Measurements from ENCODE around the gene ACTL6B. TPM values are rescaled to one million over a fixed set of nuclear protein-coding genes. Genes with fewer than 3 reads are reported as not detected.
"Not testable (repeated sequence)": the region's sequence is repeated elsewhere in the genome, so short reads cannot be mapped to it uniquely, and the experiment has no call there.

The ACTL6B gene
- not detected in 2 replicates for total RNA-seq

GRCh38 chr7:100655908-100656674, at the start of gene ACTL6B:
ACTL6B (minus strand) TSS chr7:100656448; CDS start chr7:100656354, 94 bp downstream.
- intact Hi-C loops (cut with micrococcal nuclease), result no loop called here

DNA sequence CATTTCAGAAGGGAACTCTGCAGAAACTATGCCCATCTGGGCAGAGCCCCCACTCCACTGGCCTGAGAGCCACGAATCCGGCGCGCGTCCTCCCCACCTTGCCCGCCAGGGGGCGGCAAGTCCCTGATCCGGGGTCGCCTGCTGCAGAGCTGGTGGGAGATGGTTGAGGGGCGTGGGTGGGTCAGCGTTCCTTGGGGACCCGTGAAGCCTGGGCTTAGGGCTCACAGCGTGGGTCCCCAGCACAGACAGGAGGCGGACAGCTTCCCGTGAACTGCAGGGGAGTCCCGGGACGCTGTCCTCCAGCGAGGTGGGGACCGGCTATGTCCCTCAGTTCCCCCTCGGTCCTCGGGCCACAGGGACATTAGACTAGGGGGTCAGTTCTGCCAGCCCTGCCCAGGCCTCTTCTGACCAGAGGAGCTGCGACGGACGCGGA, 49.1 kb upstream of the ACTL6B start:
- intact Hi-C loops (cut with micrococcal nuclease), result loop anchor here (1.0 to 5.0 kb wide), 7 partner anchors 11 to 228 kb away; partner anchors contain the start of genes GIGYF1, GNB2, MOSPD3 and SLC12A9

DNA sequence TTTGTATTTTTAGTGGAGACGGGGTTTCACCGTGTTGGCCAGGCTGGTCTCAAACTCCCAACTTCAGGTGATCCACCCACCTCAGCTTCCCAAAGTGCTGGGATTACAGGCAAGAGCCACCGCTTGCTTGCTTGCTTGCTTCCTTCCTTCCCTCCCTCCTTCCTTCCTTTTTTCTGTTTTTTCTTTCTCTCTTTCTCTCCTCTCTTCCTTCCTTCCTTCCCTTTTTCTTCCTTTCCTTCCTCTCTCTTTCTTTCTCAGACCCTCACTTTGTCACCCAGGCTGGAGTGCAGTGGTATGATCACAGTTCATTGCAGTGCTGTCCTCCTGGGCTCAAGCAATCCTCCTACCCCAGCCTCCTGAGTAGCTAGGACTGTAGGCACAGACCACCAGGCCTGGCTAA, 44.8 kb upstream of the ACTL6B start:
- intact Hi-C loops (cut with micrococcal nuclease), result not testable (repeated sequence)

- intact Hi-C loops (cut with micrococcal nuclease), result no loop called here
These were observed 42.8 kb upstream of the ACTL6B start for GRCh38 chr7:100699018-100699417.

DNA sequence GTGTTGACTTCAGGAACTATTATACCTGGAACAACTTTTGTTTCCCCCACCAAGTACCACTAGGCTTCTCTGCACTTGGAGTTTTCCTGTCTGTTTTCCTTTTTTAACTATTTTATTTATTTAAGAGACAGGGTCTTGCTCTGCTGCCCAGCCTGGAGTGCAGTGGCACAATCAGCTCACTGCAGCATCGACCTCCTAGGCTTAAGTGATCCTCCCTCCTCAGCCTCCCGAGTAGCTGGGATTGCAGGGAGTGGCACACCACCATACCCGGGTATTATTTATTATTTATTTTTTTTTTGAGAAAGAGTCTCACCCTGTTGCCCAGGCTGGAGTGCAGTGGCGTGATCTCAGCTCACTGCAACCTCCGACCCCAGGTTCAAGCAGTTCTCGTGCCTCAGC, 39.9 kb upstream of the ACTL6B start:
- intact Hi-C loops (cut with micrococcal nuclease), result no loop called here

DNA sequence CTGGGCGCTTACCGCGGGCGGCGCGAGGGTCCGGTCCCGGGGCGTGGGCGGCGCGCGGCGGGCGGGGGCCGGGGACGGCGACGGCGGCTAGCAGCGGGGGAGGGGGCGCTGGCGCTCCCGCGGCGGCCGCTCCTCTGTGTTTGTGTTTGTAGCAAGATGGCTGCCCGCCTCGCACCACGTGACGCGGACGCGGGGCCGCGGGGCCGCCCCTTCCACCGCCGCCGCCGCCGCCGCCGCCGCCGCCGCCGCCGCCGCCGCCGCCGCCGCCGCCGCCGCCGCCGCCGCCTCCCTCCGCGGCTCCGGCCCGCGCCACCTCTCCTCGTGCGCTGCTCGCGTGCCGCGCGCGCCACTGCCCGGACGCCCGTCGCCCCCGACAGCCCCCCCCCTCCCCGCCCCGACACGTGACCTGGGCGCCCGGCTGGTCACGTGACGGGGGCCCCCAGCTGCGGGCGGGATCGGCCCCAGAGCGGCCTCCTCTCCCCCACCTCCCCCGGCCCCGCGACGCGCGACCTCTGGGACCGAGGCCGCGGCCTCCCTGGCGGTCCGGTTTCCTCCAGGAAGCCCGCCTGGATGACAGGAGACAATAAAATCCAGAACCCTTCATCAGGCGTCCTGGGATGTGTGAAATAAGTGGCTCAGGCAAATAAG, 38.0 kb upstream of the ACTL6B start, which contains the start of gene GIGYF1:
GIGYF1 (minus strand) TSS at position 153 of the 648 bp plus-strand sequence. CDS start 6,012 bp downstream, outside the sequence.
- intact Hi-C loops (cut with micrococcal nuclease), result loop anchor here (1.0 to 5.0 kb wide), 4 partner anchors 11 to 158 kb away; partner anchors contain the start of genes FBXO24, LRCH4 and SLC12A9

DNA sequence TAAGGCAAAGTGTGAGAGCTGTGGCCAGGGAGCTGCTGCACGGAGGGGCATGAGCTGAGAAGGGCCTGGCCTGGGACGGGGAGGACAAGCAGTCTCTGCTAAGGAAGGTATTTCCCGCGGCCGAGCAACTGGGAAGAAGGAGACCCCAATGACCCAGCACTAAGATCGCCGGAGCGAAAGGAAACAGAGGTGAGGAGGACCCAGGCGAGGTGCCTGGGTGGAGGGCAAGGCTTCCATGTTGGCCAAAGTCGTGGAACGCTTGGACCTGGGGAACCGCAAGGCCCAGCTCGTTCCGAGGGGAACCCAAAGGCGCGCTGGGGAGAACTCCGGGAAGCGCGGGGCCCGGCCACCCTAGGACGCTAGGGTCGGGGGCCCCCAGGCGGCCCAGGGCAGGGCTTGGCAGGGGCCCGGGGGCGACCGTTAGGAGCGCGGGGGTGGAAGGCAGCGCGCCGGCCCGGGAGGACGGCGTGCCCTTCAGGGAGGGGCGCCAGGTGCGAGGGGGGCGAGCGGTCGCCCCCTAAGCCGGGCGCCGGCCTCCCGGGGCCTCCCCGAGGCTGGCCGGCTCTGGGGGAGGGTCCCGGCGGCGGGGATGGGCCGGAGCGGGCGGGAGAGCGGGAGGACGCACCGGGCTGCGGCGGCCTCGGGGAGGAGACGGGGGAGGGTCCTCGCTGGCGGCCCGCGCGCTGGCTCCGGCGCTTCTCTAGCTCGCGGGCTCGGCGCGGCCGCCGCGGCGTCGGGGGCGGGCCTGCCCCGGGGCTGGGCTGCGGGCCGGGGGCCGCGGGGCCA, 37.3 kb upstream of the ACTL6B start:
- intact Hi-C loops (cut with micrococcal nuclease), result loop anchor here (1.0 to 5.0 kb wide), 4 partner anchors 12 to 159 kb away; partner anchors contain the start of genes FBXO24, LRCH4 and SLC12A9

DNA sequence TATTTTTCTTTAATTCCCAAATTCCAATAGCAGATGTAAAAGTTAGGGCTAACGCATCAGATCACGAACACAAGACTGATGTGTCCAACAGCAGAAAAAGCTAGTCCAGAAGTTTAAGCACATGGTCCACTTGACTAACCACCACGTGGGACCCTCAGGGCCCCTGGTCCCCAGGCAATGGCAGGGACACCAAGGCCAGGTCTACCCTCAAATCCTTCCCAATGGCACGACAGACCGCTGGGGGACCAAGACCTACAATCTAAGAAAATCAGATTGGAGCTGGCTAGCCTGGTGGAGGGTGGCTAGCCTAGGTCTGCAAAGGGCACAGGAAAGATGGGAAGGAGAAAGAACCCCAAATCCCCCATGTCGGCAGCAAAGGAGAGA, 36.3 kb upstream of the ACTL6B start:
- intact Hi-C loops (cut with micrococcal nuclease), result loop anchor here (5.0 kb wide), 3 partner anchors 60 to 160 kb away; partner anchors contain the start of genes FBXO24, LRCH4 and SLC12A9

DNA sequence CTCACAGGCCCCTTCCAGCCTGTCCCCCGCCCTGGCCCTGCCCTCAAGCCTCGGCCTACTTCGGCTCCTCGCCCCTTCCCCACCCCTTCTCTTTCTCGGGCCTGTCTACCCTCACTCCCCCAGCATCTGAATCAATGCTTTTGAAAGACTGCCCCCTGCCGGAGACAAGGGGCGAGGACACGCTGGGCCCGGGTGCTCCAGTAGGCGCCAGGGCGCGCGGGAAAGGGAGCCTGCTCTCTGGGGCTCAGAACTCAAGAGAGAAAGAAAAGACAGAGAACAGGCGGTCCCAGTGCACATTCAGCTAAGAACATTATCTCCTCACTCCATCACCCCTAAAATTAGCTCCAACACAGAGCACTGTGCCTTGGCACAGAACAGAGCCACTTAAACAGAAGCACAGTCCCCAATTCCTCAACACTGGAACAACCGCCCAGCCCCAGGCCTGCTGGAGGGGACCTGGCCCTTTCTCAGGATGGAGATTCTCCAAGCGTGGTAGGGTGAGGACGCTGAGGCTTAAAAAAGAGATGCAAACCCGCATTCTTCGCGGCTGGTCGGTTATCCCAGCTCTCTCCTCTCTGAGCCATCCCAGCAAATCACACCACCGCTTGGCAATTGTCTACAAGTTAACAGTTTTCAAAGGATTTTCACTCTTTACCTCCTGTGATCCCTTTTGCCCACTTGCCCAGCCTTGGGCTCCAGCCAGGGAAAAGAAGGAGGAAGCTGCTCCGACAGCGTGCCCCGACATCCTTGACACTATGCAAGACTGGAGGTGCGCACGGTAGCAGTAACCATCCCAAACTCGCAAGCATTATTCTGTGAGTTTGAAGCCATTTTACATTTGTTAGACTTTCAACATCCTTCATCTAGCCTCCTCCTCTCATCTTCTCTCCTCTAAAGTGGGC, 35.7 kb upstream of the ACTL6B start:
- intact Hi-C loops (cut with micrococcal nuclease), result loop anchor here (1.0 to 5.0 kb wide), 6 partner anchors 17 to 160 kb away; partner anchors contain the start of genes FBXO24, LRCH4 and SLC12A9

DNA sequence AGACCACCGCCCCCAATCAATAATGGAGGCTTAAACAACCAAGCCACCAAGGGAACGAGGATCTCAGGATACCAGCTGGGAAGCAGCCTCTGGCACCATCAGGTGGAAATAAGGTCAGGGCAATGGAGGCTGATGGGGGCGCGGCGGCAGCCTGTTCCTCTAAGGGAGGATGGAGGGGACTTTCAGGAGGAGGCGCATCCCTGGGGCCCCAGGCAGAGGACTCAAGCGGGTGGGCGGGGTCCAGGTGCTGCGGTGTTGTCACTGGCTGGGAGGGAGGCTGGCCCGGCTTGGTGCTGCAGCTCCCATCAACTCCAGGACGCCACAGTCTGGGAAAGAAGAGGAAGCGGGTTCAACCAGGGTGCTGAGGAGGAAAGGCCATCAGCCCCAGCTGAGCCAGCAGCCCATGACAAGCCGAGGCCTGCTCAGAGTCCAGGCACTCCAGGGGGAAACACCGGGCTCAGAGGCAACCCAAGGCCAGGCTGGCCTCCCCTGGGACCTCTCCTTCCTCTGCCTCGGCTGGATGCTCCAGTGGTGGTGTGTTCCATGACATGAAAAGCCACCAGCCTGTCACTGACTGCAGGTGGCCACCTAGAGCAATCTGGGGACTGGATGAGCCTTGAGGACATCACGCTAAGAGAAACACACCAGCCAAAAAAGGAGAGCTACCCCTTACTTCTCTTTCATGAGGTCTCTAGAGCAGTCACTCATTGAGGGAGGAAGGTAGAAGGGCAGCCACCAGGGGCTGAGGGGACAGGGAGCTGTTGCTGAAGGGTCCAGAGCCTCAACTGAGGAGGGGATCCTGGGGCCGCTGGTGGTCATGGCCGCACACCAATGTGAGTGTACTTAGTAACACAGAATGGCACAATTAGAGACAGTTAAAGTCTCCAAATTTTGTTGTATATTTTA, 33.2 kb upstream of the ACTL6B start:
- intact Hi-C loops (cut with micrococcal nuclease), result loop anchor here (5.0 kb wide), 3 partner anchors 57 to 163 kb away; partner anchors contain the start of genes FBXO24, LRCH4 and SLC12A9

- intact Hi-C loops (cut with micrococcal nuclease), result no loop called here
These were observed 32.1 kb upstream of the ACTL6B start for GRCh38 chr7:100688326-100688860.

DNA sequence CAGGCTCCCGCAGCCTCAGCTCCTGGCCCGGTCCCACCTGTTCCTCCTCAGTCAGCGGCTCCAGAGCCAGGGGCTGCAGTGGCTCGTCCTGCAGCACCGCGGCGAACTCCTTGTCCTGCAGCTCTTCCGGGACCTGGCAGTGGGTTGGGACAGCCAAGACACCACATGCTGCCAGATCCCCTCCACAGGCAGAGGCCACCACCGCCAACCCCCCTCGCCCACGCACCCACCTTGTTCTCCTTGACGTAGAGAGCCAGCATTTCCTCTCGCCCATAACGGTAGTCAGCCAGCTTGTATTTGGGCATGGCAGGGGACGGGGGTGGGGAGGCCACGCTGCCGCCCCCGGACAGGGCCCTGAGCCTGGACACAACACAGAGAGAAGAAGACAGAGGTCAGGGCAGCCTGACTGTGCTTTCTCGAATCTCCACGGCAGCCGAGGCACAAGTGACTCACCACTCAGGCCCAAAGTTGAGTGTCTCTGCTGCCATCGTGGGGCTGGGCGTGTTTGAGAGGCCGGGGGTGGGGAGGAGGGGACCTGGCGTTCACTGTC, 31.6 kb upstream of the ACTL6B start:
- intact Hi-C loops (cut with micrococcal nuclease), result no loop called here

DNA sequence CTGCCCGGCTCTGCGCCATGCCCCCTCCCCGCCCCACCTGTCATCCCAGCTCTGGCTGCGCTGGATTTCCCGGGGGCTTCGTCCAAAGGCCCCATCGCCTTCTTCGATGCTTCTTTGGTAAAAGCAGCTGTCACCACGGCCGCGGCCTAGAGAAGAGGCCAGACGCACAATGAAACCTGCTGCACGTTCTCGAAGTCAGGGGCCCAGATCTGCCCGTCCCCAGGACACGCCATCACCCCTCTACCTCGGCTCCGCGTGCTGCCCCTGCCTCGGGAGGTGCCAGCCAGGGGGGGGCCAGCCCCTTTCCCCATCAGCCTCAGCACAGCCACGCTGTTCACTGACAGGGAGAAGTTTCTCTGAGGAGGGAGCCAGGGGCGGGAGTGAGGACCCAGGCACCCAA, 31.0 kb upstream of the ACTL6B start:
- intact Hi-C loops (cut with micrococcal nuclease), result no loop called here

DNA sequence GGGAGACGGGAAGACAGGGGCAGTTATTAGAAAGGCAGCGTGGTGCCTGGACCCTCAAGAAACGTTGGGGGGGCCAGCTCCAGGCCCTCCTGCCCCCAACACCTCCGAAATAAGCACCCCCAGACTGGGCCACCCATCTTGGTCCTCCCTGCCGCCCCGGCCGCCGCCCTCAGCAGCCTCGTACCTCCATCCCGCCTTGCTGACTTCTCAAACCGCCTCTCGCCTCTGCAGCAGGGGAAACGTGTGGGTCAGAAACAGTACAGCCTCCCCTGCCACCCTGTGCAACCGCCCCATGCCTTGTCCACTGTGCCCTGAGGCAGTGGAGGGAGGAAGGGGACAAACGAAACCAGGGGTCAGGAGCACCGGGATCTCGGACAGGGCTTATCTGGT, 30.6 kb upstream of the ACTL6B start:
- intact Hi-C loops (cut with micrococcal nuclease), result no loop called here

- intact Hi-C loops (cut with micrococcal nuclease), result no loop called here
These were observed 30.1 kb upstream of the ACTL6B start for GRCh38 chr7:100686201-100686821.

- intact Hi-C loops (cut with micrococcal nuclease), result no loop called here
These were observed 29.4 kb upstream of the ACTL6B start for GRCh38 chr7:100685631-100686145.

DNA sequence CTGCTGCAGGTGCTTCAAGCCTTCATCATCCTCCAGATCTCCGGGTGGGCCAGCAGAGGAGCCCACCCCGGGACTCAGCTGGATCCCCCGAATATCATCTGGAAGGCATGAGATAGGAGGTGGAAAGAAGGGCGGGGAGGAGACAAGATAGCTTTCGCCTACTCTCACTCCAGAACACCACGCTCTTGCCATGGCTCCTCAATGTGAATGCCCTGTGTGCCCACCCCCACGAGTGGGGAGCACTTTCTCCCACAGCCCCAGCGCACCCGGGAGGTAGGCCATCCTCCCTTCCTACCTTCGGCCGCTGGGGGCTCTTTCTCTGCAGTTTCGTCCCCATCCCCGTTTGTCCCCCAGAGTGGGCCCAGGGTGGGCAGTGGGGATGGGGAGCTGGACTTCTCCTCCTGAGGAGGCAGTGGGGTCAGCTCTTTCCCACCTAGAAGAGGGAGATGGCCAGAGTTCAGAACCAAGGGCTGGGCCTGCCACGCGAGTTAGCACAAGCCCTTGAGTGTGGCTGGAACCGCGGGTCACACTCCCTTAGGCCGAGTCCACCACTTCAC, 28.9 kb upstream of the ACTL6B start:
- intact Hi-C loops (cut with micrococcal nuclease), result no loop called here
